Measurements from ENCODE around the gene DSCAML1.

DSCAML1 gene

DNA sequence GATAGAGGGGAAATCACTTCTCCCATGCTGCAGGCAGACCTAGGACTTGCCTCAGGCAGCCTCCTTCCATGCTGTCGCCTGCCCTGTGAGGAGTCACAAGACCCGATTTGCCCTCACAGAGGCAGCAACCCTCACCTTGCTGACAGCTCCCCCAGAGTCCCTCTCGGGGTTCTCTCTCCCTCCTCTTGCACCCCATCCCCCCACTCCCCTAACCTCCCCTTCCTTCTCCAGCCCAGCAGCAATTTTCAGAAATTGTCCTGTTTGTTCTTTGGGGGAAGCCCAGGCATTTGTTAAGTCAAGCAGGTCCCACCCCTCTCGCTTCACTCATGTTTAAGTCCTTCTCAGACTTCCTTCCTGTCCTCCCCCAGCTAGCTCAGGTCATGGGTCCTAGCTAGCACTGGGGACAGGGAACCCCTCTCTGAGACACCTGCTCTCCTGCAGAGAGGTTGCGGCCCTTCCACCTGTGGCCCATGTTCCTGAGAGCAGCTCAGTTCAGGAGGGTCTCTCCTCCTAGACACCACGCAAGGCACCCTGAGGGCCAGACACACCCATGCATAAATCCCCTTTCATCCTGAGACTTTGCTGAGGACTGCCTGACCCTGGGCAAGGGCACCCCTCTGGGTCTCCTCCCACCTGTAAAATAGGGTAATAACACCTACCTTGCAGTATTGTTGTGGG is 33.8 kb upstream of the DSCAML1 start:
- no peak overlapping the region for H3K4me3 ChIP-seq (replicated peaks; ENCODE audit: low read depth, low read length)
- TF ChIP-seq CTCF (IDR thresholded peaks at IDR 0.05; ENCODE audit: low read length, missing control alignments) = no peak
- no peak for DNase-seq (ENCODE audit: low read depth)

- no peak for TF ChIP-seq CTCF (IDR thresholded peaks at IDR 0.05; ENCODE audit: low read length, missing control alignments)
- DNase-seq (ENCODE audit: low read depth) = no peak
- no peak overlapping the region for H3K4me3 ChIP-seq (replicated peaks; ENCODE audit: low read depth, low read length)
Observed at GRCh38 chr11:117830072-117830471, 33.1 kb upstream of the DSCAML1 start.

DNA sequence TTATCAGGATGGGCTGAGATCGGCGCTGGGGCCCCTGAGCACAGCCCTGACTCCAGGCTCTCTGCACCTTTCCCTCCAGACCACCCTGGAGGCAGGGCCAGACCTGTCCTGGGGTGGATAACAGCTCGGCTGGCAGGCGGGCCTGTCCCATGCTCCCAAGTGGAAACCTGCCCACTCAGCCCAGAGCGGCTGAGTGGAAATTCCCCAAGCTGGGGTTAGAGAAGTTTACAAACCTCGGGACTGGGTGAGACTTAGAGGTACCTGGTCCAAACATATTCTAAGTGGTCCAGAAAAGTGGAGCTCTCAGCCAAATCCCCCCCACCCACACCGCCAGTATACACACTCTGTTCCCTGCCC is 32.3 kb upstream of the DSCAML1 start:
- H3K4me3 ChIP-seq (replicated peaks; ENCODE audit: low read depth, low read length) = no peak overlapping the region
- no peak for TF ChIP-seq CTCF (IDR thresholded peaks at IDR 0.05; ENCODE audit: low read length, missing control alignments)
- no peak for DNase-seq (ENCODE audit: low read depth)

DNA sequence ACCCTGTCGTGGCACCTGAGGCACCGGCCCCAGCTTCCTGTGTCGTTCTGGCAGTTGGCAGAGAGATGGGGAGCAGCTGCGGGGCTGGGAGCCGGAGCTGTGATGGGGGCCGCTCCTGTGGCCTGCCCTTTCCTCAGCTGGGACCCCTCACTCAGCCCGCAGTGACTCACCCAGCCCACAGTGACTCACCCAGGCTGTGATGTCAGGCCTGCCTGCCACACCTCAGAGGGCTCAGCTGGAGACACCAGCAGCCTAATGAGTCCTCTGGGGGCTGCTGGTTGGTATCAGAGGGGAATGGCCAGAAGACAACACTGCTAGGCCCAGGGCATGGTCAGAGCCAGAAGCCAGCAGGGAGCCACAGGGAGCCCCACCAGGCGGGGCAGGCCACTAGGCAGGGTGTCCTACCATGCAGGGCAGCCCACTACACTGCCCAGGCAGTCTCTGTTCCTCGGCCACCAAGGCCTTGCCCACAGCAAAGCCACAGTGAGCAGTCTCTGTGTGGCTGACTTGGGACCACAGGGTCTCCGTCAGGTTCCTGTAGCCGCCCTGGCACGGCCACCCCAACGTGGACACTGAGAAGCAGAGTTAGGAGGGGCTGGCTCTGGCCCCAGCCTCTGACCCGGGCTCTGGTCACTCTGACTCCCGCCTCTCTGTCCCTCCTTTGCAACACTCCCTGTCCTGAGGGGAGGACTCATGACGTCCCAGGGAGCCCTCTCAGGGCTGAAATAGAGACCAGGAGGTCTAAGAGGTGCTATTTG is 31.8 kb upstream of the DSCAML1 start:
- no peak overlapping the region for H3K4me3 ChIP-seq (replicated peaks; ENCODE audit: low read depth, low read length)
- no peak for TF ChIP-seq CTCF (IDR thresholded peaks at IDR 0.05; ENCODE audit: low read length, missing control alignments)
- DNase-seq (ENCODE audit: low read depth) = peak; percentile 54

DNA sequence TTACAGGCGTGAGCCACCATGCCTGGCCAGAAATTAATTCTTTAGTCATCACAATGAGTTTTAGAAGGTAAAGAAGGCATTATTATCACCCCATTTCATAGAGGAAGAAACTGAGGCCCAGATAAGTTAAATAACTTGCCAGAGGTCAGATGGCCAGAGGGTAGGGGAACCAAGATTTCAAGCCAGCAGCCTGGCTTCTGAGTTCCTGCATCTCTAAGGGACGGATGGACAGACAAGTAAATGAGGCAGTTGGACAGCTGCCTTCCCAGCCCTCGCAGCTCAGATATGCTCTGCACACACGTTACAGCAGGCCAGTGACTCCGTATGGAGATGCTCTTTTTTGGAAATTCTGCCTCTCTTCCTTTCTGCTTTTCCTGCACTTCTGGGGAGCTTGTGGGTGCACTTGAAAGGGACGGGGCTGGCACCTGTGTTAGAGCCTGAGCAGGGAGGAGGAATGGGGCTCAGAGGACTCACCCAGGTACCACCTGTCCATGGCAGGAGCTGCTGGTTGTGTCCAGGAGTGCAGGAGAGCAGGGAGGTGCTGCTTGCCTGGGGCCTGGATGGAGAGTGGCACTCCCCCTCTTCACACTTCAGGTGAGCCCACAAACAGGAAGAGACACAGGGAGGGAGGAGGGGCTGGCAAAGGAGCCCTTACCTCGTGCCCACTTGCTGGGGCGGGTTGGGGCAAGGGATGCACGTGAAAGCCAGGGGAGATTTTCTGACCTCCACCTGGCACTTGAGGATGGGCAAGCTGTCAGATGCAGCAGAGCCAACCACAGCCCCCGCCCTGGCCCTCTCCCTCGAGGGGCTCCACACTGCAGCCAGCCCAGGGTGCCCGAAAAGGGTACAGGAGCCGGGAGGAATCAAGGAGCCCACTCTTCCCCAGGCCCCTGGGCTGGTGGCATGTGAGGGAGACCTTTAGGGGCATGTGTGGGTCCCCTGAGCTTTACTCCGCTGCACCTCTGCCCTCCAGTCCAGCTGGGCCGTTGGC is 30.8 kb upstream of the DSCAML1 start:
- H3K4me3 ChIP-seq (replicated peaks; ENCODE audit: low read depth, low read length) = no peak overlapping the region
- no peak for TF ChIP-seq CTCF (IDR thresholded peaks at IDR 0.05; ENCODE audit: low read length, missing control alignments)
- DNase-seq (ENCODE audit: low read depth) = no peak

DNA sequence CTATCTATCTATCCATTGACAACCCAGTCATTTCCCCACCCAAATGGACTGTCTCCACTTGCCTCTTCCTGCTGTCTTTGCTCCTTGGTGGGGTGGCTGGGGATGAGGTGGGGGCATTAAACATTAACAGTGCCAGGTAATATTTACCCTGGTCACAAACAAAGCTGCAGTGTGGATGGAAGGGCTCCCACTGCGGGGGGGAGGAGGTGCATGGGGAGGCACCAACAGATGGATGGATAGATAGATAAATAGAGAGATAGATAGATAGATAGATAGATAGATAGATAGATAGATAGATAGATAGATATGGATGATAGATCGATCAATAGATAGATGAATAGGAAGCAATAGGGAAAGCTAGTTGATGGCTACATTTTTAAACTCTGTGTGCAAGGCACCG is 29.8 kb upstream of the DSCAML1 start:
- DNase-seq (ENCODE audit: low read depth) = no peak
- no peak for TF ChIP-seq CTCF (IDR thresholded peaks at IDR 0.05; ENCODE audit: low read length, missing control alignments)

More for the DNA sequence above, 29.8 kb upstream of the DSCAML1 start:
- no peak overlapping the region for H3K4me3 ChIP-seq (replicated peaks; ENCODE audit: low read depth, low read length)
